GM18870 (cell line): ENCODE data around the gene ITGA5.
A peak's percentile ranks its signal among the peaks of the same experiment; 100 is the strongest.

ENCODE experiments used
- ATAC-seq: cut with Tn5 transposase; IDR thresholded peaks from one replicate; pipeline ENCODE4 v1.9.1; 2021; ENCODE audit warnings: moderate library complexity; ENCODE audit not compliant: unreplicated experiment

The ITGA5 gene

GRCh38 chr12:54412786-54413185 lies 6.3 kb downstream of the ITGA5 start:
- ATAC-seq, result no peak

DNA sequence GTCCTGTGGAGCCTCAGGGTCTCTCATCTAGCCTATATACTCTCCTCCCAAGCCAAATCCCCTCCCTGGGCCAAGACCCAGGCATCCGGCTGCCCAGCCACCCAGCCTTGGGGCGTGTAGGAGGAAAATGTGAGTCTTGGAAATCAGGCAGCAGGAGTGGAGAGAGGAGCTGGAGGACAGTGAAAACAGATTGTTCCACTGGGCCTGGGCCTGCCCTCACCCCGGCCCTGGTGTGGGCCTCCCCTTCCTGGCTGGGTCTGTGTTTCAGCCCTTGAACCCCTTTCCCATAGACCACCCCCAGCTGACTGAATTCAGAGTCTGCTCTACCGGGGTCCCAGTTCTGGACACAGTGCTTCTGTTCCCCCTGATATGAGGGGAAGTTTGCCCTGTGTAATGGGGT lies 6.7 kb downstream of the ITGA5 start:
- ATAC-seq, result no peak

DNA sequence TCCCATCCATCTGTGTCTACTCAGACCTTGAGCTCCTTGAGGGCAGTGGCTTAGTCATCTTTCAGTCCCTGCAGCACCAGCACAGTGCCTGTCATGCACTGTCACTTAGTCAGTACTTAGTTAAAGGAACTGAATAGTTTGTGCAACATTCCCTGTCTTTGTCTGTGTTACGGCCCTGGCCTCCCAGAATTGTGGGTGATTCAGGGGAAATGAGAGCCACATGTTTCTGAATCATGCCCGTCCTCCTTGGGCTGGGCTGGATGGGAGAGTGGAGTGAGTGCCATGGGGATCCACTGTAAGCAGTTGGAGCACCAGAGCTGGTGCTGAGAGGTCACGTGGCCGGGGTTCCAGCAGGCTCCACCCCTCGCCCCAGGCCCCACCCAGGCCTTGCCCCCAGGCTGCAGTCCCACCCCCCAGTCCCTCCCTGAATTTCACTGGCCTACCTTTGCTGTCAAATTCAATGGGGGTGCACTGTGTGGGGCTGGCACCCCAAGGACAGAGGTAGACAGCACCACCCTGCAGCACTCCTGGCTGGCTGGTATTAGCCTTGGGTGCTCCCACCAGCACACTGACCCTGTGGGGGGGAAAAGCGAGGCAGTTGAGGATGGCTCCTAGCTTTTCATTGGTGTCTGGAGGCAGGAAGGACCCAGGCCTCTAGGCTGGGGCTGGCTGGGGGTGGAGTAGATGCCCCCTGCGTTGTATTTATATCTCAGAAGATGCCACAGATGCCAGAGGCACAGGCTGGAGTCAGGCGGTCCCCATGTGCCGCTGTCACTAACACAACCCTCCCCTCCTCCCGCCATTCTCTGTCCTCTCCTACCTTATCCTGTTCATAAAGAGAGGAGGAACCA lies 7.5 kb downstream of the ITGA5 start:
- ATAC-seq, result no peak

DNA sequence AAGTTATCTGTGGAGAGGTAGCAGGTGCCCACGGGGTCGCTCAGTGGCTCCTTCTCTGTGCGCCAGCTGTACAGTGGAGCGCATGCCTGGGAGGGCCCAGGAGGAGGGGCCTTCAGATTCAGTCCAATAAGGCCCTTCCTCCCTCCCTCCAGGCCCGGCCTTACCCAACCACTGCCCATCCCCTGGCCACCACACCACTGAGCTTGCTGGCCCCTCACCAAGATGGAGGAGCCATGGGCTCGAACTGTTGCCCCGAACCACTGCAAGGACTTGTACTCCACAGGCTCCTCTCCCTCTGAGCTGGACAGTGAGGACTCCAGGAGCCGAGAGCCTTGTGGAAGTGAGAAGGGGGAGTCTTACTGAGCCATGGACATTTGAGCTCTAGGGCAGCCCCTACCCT lies 9.8 kb downstream of the ITGA5 start:
- ATAC-seq, result no peak

DNA sequence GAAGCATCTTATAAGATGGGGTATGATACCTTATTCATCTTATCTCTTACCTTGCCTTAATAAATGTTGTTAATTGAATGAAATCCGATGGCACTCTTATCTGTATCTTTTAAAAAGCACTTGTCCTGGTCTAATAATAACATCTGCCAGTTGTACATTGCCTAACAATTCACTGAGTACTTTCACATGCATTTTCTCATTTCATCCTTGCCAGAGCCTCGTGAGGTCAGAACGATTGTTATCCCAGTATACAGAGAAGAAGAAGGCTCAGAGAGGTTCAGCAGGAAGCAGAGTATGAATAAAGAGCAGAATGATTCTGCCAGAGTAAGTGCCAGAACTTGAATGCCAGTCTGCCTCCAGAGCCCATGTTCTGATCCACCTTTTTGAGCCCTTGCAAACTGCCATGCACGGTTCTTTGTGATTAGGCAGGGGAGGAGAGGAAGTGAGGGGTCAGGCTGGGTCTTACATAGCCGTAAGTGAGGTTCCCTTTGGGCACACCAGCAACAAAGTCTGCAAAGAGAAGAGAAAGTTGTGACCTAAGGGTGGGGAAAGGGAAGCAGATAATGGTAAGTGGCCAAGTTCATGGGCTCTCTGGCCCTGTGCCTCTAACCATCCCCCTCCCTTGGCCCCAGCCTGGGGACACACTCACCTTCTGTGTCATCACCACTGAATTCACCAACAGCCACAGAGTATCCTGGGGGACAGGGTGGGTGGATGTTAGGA lies 11.7 kb downstream of the ITGA5 start:
- ATAC-seq, result no peak

GRCh38 chr12:54405573-54405972 lies 13.5 kb downstream of the ITGA5 start:
- ATAC-seq, result no peak

DNA sequence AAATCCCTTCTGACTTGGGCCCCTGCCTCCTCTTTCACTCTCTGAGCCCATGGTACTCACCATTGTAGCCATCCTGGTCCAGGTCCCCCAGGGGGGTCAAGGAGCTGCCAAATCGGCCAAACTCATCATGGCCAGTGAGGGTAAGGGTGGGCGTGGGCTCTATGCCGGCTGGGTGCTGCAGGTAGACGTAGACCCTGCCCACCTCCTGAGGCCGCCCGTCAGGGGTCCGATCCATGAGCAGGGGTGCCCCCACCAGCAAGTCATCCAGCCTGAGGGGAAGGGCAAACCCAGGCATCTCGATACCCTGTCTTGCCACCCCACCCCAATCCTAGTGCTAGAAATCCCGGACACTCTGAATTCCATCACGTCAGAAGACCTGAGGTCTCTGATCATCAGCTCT lies 14.0 kb downstream of the ITGA5 start:
- no peak for ATAC-seq

DNA sequence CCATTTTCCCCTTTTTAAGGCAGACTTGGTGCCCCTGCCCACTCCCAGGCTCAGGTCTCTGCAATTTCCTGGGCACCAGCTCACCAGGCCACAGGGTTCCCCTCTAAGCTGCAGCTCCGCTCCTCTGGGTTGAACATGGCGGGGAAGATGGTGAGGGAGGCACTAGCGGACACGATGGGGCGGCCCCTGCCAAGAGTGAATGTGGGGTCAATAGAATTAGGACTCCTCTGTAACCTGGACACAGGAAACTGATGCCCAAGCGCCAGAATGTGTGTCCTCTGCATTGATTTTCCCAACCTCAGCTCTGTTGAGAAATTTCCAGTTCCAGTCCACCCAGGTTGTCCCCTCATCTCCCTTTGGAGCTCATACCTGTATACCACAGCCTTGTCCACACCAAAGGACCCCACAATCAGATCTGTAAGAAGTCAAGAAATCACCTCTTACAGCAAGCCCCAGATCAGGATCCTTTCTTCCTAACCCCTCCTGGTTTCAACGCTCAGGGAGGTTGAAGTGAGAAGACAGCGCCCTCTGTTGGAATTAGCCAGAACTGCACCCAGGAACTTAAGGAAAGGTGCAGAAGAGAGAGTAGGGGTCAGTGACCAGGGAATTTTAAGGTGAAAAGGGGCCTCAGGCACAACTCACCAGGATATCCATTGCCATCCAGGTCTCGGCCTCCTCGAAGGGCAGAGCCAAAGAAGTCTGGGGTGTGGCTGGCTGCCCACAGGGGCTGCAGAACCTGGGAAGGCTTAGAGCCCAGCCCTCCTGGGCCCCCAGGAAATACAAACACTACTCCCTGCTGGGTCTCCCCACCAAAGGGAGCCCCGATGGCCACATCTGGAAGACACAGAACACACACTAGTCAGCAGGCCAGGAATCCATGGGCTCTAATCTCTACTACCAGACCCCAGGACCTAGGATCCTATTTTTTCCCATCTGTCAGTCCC lies 14.7 kb downstream of the ITGA5 start:
- no peak for ATAC-seq

DNA sequence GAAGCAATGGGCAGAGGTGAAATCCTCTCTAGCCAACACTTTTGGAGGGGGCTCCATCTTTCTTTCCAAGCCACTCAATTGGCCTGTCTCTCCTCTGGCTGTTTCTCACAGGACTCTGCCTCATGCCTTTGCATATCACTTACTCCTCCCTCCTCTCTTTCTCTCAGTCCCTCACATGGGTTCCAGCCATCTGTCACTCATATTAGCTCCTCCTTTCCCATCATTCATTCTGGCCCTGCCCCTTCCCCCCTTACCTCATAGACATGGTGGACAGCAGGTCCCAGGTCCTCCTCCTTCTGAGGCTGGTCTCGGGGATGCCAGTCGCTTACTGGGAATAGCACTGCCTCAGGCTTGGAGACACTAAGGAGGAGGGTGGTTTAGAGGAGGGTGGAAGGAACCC lies 17.9 kb downstream of the ITGA5 start:
- no peak for ATAC-seq

- peak; percentile 45 for ATAC-seq
These were observed 19.9 kb downstream of the ITGA5 start for GRCh38 chr12:54398995-54399793.

DNA sequence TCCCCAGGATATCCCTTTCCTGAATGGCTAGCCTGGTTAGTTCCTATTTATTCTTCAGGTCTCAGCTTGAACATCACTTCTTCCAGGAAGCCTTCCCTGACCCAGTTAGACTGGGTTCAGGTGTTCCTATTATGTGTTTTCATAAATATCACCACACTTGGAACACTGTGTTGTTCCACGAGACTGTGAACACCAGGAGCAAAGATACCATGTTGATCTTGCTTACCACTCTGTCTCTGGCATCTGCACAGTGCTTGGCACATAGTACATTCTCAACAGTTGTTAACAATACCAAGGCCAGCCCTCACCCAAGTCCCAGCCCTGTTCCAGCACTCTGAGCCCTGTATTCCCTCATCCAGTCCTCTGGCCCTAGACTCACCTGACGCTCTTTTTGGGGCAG lies 20.8 kb downstream of the ITGA5 start:
- ATAC-seq, result no peak

DNA sequence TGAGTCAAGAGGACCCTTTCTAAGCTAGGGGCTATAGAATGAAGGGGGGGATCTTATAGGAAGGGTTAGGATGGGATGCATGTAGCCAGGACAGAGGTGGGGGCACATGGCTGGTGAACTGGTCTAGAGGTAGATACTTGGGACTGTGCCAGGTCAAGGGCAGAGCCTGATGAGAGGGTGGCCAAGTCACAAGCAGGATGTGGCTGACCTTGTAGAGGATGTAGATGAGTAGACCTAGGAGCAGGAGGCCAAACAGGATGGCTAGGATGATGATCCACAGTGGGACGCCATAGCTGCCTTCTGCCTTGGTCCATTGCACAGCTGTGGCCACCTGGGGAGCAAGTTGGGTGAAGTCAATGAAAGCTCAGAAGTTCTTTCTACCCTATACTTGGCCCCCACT lies 21.9 kb downstream of the ITGA5 start:
- no peak for ATAC-seq

DNA sequence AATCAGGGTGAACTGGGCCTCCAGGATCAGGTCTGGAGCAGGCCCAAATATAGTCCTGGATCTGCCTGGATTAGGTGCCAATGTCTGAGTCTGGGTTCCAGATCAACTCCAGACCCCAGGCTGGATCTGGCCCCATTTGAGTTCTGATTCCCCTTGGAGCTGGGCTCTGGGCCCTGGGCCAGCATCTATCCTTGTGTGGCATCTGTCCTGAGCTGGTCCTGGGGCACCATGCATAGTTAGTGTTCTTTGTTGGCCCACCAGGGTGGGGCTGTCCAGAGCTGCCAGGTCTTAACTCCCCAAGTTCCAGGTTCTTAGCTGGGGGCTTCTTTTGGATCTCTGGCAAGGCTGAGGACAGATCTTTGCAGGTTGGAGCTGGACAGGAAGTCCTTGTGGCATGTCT lies 23.5 kb downstream of the ITGA5 start:
- no peak for ATAC-seq

DNA sequence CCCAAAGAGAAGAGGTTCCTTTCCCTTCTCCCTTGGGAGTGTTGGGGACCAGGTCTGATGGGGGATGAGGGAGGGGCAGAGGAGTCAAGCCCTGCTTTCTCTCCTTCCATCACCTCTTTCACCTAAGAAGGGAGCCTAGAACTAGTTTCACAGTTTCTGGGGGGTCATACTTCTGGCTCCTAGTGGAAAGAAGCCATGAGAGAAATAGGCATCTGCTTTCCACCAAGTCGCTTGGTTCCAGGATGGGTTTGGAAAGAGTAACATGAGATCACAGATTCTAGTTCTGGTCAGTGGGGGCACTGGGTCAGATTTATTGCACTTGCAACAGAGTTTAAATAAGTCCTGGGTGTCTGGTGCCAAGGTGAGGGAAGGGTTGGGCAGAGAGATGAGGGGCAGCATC lies 24.1 kb downstream of the ITGA5 start:
- no peak for ATAC-seq

DNA sequence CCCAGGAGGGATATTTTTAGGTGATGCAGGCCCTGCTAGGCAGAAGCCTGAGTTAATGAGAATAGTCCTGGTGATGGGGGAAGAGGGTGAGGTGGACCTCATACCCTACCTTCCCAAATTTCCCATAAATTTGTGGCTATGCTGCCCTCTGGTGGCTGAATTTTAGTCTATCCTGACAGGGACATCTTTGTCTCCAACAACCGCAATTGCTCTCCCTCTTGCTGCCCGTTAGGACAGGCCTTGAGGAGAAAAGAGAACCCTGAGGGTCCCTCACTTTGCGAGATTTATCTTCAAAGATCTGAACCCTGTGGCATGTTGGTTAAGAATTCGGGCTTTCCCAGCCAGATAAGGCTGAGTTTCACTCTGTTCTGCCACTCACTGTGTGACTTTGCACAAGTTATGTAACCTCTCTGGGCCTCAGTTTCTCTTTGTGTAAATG lies 24.8 kb downstream of the ITGA5 start:
- ATAC-seq, result no peak

DNA sequence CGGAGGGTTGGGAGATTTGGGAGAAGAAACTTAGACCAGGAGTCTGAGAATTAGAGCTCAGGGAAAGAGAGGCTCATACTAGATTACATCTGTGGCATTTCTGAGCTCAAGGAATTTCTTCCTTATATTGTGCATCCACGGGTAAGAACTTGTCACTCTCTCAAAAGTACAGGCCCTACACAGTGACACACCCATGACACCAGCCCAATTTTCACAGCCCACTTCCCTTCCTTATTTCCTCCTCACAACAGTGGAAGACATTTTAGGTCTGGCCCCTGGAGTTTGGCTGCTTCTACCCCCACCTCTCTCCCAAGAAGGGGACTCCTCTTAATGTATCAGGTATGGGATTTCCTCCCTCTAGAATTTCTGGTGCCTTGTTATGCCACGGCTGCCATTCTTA lies 25.3 kb downstream of the ITGA5 start:
- no peak for ATAC-seq

GRCh38 chr12:54393207-54393609 lies 25.9 kb downstream of the ITGA5 start:
- ATAC-seq, result no peak

GRCh38 chr12:54392485-54393206 lies 26.4 kb downstream of the ITGA5 start:
- ATAC-seq, result no peak

DNA sequence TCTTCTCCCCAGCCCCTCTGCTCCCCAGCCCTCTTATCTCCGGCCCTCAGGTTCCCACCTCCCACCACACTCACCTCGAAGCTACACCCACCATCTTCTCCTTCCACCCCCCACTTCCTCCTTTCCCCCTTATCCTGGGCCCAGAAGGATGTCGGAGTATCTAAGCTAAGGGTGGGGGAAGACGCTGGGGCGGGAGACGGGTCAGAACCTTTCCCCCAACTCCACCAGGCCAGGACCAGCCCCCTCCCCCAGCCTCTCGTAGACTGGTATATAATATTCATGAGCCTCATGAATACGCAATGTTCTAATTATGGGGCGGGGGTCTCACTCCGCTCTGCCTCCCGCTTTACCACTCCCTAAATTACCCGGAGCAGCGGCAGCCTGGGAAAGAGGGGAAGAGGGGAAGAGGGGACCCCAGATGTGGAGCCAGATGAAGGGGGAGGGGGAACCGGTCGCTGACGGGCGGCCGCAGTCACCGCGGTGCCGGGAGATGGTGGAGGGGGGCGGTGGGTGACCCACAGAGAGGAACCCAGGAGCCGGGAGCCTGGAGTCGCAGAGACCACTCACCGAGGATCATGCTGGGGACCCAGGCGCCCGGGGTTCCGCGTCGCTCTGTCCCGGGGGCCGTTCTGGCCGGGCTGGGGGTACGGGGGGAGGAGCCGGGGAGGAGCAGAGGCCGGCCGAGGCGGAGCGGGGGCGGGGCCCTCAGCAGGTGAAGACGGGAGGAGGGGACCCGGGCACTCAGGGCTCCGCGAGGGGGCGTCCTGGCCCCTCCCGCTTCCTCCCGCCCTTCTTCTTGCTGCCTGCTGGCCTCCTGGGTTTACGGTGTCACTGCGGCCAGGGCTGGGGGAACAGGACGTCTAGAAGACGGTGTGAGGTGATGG lies 28.2 kb downstream of the ITGA5 start:
- ATAC-seq, result no peak
